Calu3 (cell line): ENCODE data around the gene CLTCL1. TPM values are rescaled to one million over a fixed set of nuclear protein-coding genes. Genes with fewer than 3 reads are reported as not detected.

ENCODE experiments used
- BruUV-seq: library from RNA; stranded (reverse); fragments of 400-500 nt; replicated peaks from 2 replicates; lab custom pipeline; 2021; lab: Mats Ljungman, UMichigan
- CTCF ChIA-PET: fragments of 300-600 bp; sonication (Branson Sonifier 250); formaldehyde crosslinking; loops from one replicate; lab custom pipeline; 2022; ENCODE audit warnings: antibody characterized with exemption; lab: Charles Lee
- DNase-seq: peaks from one replicate; pipeline ENCODE4 v3.0.0; 2022
- H3K27ac Mint-ChIP-seq: one replicate; pipeline ENCODE4 v1.8.0; 2022; ENCODE audit warnings: mixed read lengths; ENCODE audit not compliant: unreplicated experiment
- H3K27me3 Mint-ChIP-seq: one replicate; pipeline ENCODE4 v1.8.0; 2022; ENCODE audit warnings: mixed read lengths; ENCODE audit not compliant: unreplicated experiment
- H3K36me3 Mint-ChIP-seq: one replicate; pipeline ENCODE4 v1.8.0; 2022; ENCODE audit warnings: mild to moderate bottlenecking, moderate library complexity, mixed read lengths; ENCODE audit not compliant: insufficient read depth, unreplicated experiment
- H3K4me1 Mint-ChIP-seq: one replicate; pipeline ENCODE4 v1.8.0; 2022; ENCODE audit warnings: mild to moderate bottlenecking, low read depth, mixed read lengths; ENCODE audit not compliant: unreplicated experiment
- H3K4me3 Mint-ChIP-seq: one replicate; pipeline ENCODE4 v1.8.0; 2022; ENCODE audit warnings: mild to moderate bottlenecking, low read depth, moderate library complexity, mixed read lengths; ENCODE audit not compliant: unreplicated experiment
- H3K9me3 Mint-ChIP-seq: one replicate; pipeline ENCODE4 v1.8.0; 2022; ENCODE audit warnings: low read depth, mixed read lengths; ENCODE audit not compliant: unreplicated experiment
- intact Hi-C: fragments of 100-400 bp; cut with micrococcal nuclease; formaldehyde crosslinking; loops from one replicate; pipeline ENCODE4 v1.10.0; 2022; ENCODE audit not compliant: unreplicated experiment
- total RNA-seq: library from RNA; stranded (reverse); gene quantifications from 2 replicates; pipeline ENCODE4 v1.2.3, GENCODE V29; 2022
- TF ChIP-seq, protein P1 (sequence below): fragments of 200-600 bp; IDR thresholded peaks from one replicate; pipeline ENCODE4 v1.8.0; 2022; ENCODE audit warnings: antibody characterized with exemption; ENCODE audit not compliant: unreplicated experiment

CLTCL1 gene
- total RNA-seq, 1 experiment from 2014 or later: 2.9 TPM

DNA sequence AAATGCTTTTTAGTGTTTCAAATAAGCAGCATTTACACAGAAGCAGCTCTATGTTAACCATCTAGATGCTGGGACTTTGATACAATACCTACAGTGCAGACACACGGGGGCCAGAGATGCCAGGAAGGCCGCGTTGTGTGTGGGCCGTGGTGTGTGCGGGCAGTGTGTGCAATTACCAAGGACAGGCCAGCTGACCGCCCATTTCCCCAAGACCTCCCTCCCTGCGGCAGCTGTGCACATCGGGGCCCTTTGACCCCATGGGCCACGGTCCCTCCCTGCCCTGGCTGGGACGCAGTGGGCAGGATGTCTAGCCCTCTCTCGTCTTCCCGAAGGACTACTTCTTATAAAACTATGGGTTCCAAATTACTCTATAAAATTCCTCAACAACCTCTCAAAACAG is 38.4 kb downstream of the CLTCL1 start:
- Mint-ChIP-seq H3K27ac (no peak overlapping the region), H3K4me1 (no peaks in the 10 kb centered on the region), H3K27me3 (no peaks in the 10 kb centered on the region), H3K36me3 (no peaks in the 10 kb centered on the region), H3K4me3 (no peak overlapping the region), H3K9me3 (no peaks in the 10 kb centered on the region)
- DNase-seq: no peak
- TF ChIP-seq, protein P1, sequence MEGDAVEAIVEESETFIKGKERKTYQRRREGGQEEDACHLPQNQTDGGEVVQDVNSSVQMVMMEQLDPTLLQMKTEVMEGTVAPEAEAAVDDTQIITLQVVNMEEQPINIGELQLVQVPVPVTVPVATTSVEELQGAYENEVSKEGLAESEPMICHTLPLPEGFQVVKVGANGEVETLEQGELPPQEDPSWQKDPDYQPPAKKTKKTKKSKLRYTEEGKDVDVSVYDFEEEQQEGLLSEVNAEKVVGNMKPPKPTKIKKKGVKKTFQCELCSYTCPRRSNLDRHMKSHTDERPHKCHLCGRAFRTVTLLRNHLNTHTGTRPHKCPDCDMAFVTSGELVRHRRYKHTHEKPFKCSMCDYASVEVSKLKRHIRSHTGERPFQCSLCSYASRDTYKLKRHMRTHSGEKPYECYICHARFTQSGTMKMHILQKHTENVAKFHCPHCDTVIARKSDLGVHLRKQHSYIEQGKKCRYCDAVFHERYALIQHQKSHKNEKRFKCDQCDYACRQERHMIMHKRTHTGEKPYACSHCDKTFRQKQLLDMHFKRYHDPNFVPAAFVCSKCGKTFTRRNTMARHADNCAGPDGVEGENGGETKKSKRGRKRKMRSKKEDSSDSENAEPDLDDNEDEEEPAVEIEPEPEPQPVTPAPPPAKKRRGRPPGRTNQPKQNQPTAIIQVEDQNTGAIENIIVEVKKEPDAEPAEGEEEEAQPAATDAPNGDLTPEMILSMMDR: no peak
- no TSS peak for BruUV-seq
- CTCF ChIA-PET: no interaction called here
- intact Hi-C loops: no loop called here

DNA sequence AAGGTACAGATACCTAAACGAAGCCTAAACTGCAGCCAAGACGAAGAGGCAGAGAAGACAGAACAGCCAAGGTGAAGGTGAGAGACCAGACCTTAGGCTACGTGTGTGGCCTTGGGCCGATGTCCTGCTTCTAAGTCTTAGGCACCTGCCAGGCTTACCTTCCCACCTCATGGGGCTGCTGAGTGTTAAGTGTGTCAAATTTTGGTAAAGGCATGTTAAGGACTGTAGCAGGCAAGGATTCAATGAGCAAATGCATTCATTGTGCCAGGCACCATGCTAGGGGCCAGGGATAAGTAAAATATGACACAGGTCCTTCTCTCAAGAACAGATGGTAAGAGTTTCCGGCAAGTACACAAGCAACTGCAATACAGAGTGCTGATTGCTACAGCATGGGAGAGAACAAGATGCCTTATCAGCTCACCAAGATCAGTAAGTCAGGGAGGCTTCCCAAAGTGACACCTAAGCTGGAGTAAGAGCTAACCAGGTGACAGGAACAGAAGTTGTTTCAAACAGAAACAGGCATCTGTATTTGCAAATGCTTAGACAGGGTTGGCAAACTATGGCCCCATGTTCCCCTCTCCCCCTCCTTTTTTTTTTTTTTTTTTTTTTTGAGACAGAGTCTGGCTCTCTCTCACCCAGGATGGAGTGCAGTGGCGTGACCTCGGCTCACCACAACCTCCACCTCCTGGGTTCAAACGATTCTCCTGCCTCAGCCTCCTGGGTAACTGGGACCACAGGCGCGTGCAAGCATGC is 46.7 kb downstream of the CLTCL1 start:
- H3K4me1 Mint-ChIP-seq: no peaks in the 10 kb centered on the region
- no peak overlapping the region for H3K4me3 Mint-ChIP-seq
- CTCF ChIA-PET: interaction anchor here (0.7 kb wide), 1 partner anchor 1854 kb away, joined by 8 read pairs; no protein-coding TSS in a partner anchor
- DNase-seq: no peak
- H3K9me3 Mint-ChIP-seq: no peaks in the 10 kb centered on the region
- H3K27ac Mint-ChIP-seq: no peak overlapping the region
- H3K36me3 Mint-ChIP-seq: no peaks in the 10 kb centered on the region
- intact Hi-C loops: no loop called here
- TF ChIP-seq, protein P1: no peak
- BruUV-seq: no TSS peak
- H3K27me3 Mint-ChIP-seq: no peaks in the 10 kb centered on the region

DNA sequence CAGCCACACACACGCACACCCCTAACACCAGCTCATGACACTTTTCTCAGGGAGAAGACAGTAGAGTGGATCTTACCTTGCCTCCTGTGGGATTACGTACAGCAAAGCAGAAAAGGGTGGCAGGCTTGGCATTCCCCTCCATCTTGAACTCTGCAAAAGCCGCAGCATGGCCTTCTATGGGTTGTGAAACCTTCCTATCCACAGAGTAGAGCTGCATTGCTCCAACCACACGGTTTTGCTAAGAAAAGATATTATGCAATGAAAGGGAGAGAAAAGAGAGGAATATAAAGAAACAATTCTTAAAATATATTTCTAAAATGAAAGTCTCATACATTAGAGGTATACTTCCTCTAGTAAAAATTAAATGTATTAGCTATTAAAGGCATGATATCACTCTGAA is 48.8 kb downstream of the CLTCL1 start:
- Mint-ChIP-seq H3K4me3 (no peak overlapping the region), H3K27me3 (no peaks in the 10 kb centered on the region), H3K9me3 (no peaks in the 10 kb centered on the region), H3K36me3 (no peaks in the 10 kb centered on the region), H3K4me1 (no peaks in the 10 kb centered on the region), H3K27ac (no peak overlapping the region)
- no TSS peak for BruUV-seq
- intact Hi-C loops: no loop called here
- no peak for DNase-seq
- CTCF ChIA-PET: no interaction called here
- TF ChIP-seq, protein P1: no peak

DNA sequence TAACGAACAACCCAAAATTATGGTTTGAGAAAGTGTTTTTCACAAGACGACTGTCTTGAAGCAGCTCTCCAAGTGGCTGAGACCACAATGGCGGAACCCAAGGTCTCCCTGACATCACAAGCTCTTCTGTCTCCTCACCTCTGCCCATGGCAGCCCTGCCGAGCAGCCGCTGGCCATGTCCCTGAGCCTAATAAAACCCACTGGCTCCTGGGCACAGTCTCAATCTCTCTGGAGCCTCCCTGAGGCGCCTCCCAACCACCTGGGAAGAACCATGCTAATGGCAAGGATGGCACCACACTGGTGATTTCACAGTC is 50.0 kb downstream of the CLTCL1 start:
- no peak for DNase-seq
- Mint-ChIP-seq H3K4me1 (no peaks in the 10 kb centered on the region), H3K9me3 (no peaks in the 10 kb centered on the region), H3K4me3 (no peak overlapping the region), H3K36me3 (no peaks in the 10 kb centered on the region), H3K27me3 (no peaks in the 10 kb centered on the region), H3K27ac (no peak overlapping the region)
- TF ChIP-seq, protein P1: no peak
- intact Hi-C loops: no loop called here
- CTCF ChIA-PET: interaction anchor here (0.7 kb wide), 1 partner anchor 338 kb away, joined by 3 read pairs; no protein-coding TSS in a partner anchor
- BruUV-seq: no TSS peak
